ENCODE data around the gene SFT2D1.

The SFT2D1 gene

GRCh38 chr6:166331503-166332415 lies 10.6 kb downstream of the SFT2D1 start:
- no peak for TF ChIP-seq CTCF (IDR thresholded peaks at IDR 0.05)

GRCh38 chr6:166330612-166331011 lies 11.7 kb downstream of the SFT2D1 start:
- peaks cover 69% of the 10 kb centered on the region for H3K36me3 ChIP-seq
- no peak for TF ChIP-seq CTCF (IDR thresholded peaks at IDR 0.05)

More at GRCh38 chr6:166331503-166332415, 10.6 kb downstream of the SFT2D1 start:
- H3K27me3 ChIP-seq = no peaks in the 10 kb centered on the region
- H3K36me3 ChIP-seq = peaks cover 69% of the 10 kb centered on the region
- H3K9me3 ChIP-seq = no peaks in the 10 kb centered on the region
- H3K27ac ChIP-seq = peak overlapping the region; percentile 81
- H3K4me1 ChIP-seq (ENCODE audit: control insufficient read depth in 1 of 2, insufficient read depth in 1 of 2, low read depth in 1 of 2, low read length in 1 of 2) = peaks cover 19 to 21% of the 10 kb centered on the region in 2 experiments
- H3K4me3 ChIP-seq (ENCODE audit: low read depth in 1 of 2, low read length in 1 of 2) = no peak overlapping the region

GRCh38 chr6:166325383-166326042 lies 16.8 kb downstream of the SFT2D1 start:
- TF ChIP-seq CTCF (IDR thresholded peaks at IDR 0.05) = no peak
- H3K9me3 ChIP-seq = no peaks in the 10 kb centered on the region
- no peak overlapping the region for H3K4me3 ChIP-seq (ENCODE audit: low read depth in 1 of 2, low read length in 1 of 2)
- no peak overlapping the region for H3K27ac ChIP-seq
- H3K4me1 ChIP-seq (ENCODE audit: control insufficient read depth in 1 of 2, insufficient read depth in 1 of 2, low read depth in 1 of 2, low read length in 1 of 2) = no peaks in the 10 kb centered on the region
- no peaks in the 10 kb centered on the region for H3K27me3 ChIP-seq
- H3K36me3 ChIP-seq = peaks cover 93% of the 10 kb centered on the region

More at GRCh38 chr6:166330612-166331011, 11.7 kb downstream of the SFT2D1 start:
- Histone ChIP-seq H3K27ac (no peak overlapping the region), H3K4me1 (ENCODE audit: control insufficient read depth in 1 of 2, insufficient read depth in 1 of 2, low read depth in 1 of 2, low read length in 1 of 2) (peaks cover 19 to 21% of the 10 kb centered on the region in 2 experiments), H3K9me3 (no peaks in the 10 kb centered on the region), H3K4me3 (ENCODE audit: low read depth in 1 of 2, low read length in 1 of 2) (no peak overlapping the region), H3K27me3 (no peaks in the 10 kb centered on the region)

GRCh38 chr6:166323395-166323794 lies 18.9 kb downstream of the SFT2D1 start:
- Histone ChIP-seq H3K4me3 (ENCODE audit: low read depth in 1 of 2, low read length in 1 of 2) (no peak overlapping the region), H3K27ac (no peak overlapping the region), H3K36me3 (peaks cover 99% of the 10 kb centered on the region), H3K27me3 (no peaks in the 10 kb centered on the region), H3K4me1 (ENCODE audit: control insufficient read depth in 1 of 2, insufficient read depth in 1 of 2, low read depth in 1 of 2, low read length in 1 of 2) (no peaks in the 10 kb centered on the region), H3K9me3 (no peaks in the 10 kb centered on the region)
- TF ChIP-seq CTCF (IDR thresholded peaks at IDR 0.05) = no peak

GRCh38 chr6:166318649-166319600 lies 23.4 kb downstream of the SFT2D1 start:
- Histone ChIP-seq H3K4me3 (ENCODE audit: low read depth in 1 of 2, low read length in 1 of 2) (no peak overlapping the region), H3K9me3 (no peaks in the 10 kb centered on the region), H3K27ac (no peak overlapping the region), H3K27me3 (no peaks in the 10 kb centered on the region), H3K4me1 (ENCODE audit: control insufficient read depth in 1 of 2, insufficient read depth in 1 of 2, low read depth in 1 of 2, low read length in 1 of 2) (no peaks in the 10 kb centered on the region), H3K36me3 (peaks cover 61% of the 10 kb centered on the region)
- no peak for TF ChIP-seq CTCF (IDR thresholded peaks at IDR 0.05)
